PC-3 (cell line): ENCODE results near the gene SH3BP5L. TPM values are rescaled to one million over a fixed set of nuclear protein-coding genes. Genes with fewer than 3 reads are reported as not detected.

ENCODE experiments used
- ATAC-seq: fragments of 200-7000 bp; cut with Tn5 transposase; 2 replicates; pipeline ENCODE4 v1.9.1; 2020; ENCODE audit warnings: mild to moderate bottlenecking, moderate library complexity
- BruUV-seq: library from RNA; stranded (reverse); fragments of 400-500 nt; replicated peaks from 2 replicates; lab custom pipeline; 2021; lab: Mats Ljungman, UMichigan
- CTCF ChIA-PET: fragments of 300-600 bp; sonication (Branson Sonifier 250); formaldehyde crosslinking; loops from one replicate; lab custom pipeline; 2022; ENCODE audit warnings: antibody characterized with exemption; lab: Charles Lee
- POLR2A ChIA-PET: fragments of 300-600 bp; sonication (Branson Sonifier 250); formaldehyde crosslinking; loops from one replicate; lab custom pipeline; 2022; ENCODE audit warnings: antibody characterized with exemption; ENCODE audit not compliant: unreplicated experiment; lab: Charles Lee
- DNase-seq: peaks from one replicate; pipeline ENCODE4 v3.0.0-alpha.2; 2015
- H2AFZ ChIP-seq: fragments of 300-600 bp; sonication (generic); 2 replicates; pipeline ENCODE4 v1.6.0; 2016; ENCODE audit warnings: antibody characterized with exemption, low read length
- H3F3A ChIP-seq: fragments of 300-600 bp; sonication (generic); one replicate; pipeline ENCODE4 v1.6.0; 2017; ENCODE audit warnings: antibody characterized with exemption, low read length, control low read depth, mild to moderate bottlenecking; ENCODE audit not compliant: unreplicated experiment
- H3K27ac ChIP-seq: fragments of 300-600 bp; sonication (generic); 2 replicates; pipeline ENCODE4 v1.5.1; 2016; ENCODE audit warnings: mild to moderate bottlenecking, low read length
- H3K27me3 ChIP-seq: fragments of 300-600 bp; sonication (generic); 2 replicates; pipeline ENCODE4 v1.6.1; 2016; ENCODE audit warnings: low read length, mixed read lengths
- H3K36me3 ChIP-seq: fragments of 300-600 bp; sonication (generic); 2 replicates; pipeline ENCODE4 v1.6.1; 2016; ENCODE audit warnings: low read depth, mixed run types, low read length, mixed read lengths
- H3K4me1 ChIP-seq: fragments of 300-600 bp; sonication (generic); 2 replicates; pipeline ENCODE4 v1.5.1; 2016; ENCODE audit warnings: low read length; ENCODE audit not compliant: insufficient read depth
- H3K4me2 ChIP-seq: fragments of 300-600 bp; sonication (generic); 2 replicates; pipeline ENCODE4 v1.6.0; 2016; ENCODE audit warnings: low read length
- H3K4me3 ChIP-seq: fragments of 300-600 bp; sonication (generic); 2 replicates; pipeline ENCODE4 v1.5.1; 2016; ENCODE audit warnings: mild to moderate bottlenecking, low read length, mixed read lengths
- H3K79me2 ChIP-seq: fragments of 300-600 bp; sonication (generic); 2 replicates; pipeline ENCODE4 v1.6.1; 2017; ENCODE audit warnings: low read length, mixed read lengths
- H3K9ac ChIP-seq: fragments of 300-600 bp; sonication (generic); 2 replicates; pipeline ENCODE4 v1.6.0; 2016; ENCODE audit warnings: mild to moderate bottlenecking, low read length
- H3K9me2 ChIP-seq: fragments of 300-600 bp; sonication (generic); replicated peaks from 2 replicates; pipeline ENCODE4 v1.6.1; 2016; ENCODE audit warnings: mixed run types, low read length, mixed read lengths
- H3K9me3 ChIP-seq: fragments of 300-600 bp; sonication (generic); 2 replicates; pipeline ENCODE4 v1.6.1; 2016; ENCODE audit warnings: low read length, mixed read lengths
- H4K20me1 ChIP-seq: fragments of 300-600 bp; sonication (generic); 2 replicates; pipeline ENCODE4 v1.6.1; 2016; ENCODE audit warnings: low read length, mixed read lengths
- EZH2 ChIP-seq: fragments of 300-600 bp; sonication (generic); IDR thresholded peaks from one replicate; pipeline ENCODE4 v1.6.1; 2017; ENCODE audit warnings: antibody characterized with exemption, mild to moderate bottlenecking, low read length; ENCODE audit not compliant: unreplicated experiment
- EZH2phosphoT487 ChIP-seq: fragments of 300-600 bp; sonication (generic); IDR thresholded peaks from 2 replicates; pipeline ENCODE4 v1.6.1; 2018; ENCODE audit warnings: mild to moderate bottlenecking, antibody characterized with exemption, low read length, borderline replicate concordance
- intact Hi-C: fragments of 100-400 bp; cut with micrococcal nuclease; formaldehyde crosslinking; loops from 2 replicates; pipeline ENCODE4 v1.9.0; 2023
- total RNA-seq: library from RNA; depleted of rRNA; stranded (reverse); fragments of >200 nt; gene quantifications from 2 replicates; pipeline ENCODE4 v1.2.3, GENCODE V29; 2014
- TF ChIP-seq, protein P1 (sequence below): fragments of 300-600 bp; sonication (generic); conservative IDR thresholded peaks from 2 replicates; pipeline ENCODE4 v1.5.1; 2017; ENCODE audit warnings: antibody characterized with exemption, low read depth, mild to moderate bottlenecking, low read length

Gene SH3BP5L
- total RNA-seq, 1 experiment from 2014 or later, result 63.5 TPM

DNA sequence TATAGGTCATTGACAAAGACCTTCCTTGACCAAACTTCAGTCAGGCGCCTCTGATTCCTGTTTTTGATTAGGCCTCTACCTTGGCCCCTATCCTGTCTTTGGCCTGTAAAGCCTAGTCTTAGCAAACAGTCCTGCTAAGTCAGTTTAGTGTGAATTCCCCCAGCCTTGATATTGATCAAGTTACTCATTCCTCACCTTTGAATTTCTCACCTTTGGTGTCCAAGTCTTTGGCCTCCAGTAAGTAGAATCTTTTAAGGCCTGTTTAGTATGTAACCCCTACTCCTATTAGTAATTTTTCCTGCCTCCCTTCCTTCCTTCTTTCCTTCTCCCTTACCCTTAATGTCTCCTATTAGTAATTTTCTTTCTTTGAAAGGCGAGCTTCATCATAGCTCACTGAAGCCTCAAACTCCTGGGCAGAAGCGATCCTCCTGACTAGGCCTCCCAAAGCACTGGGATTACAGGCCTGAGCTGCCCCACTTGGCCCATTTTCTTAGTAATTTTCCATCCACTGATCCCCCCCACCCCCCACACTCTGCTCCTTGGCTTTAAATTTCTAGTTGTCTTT, 46.2 kb upstream of the SH3BP5L start:
- ChIA-PET POLR2A (no interaction called here), CTCF (no interaction called here)
- intact Hi-C loops, result no loop called here
- Histone ChIP-seq H3K9me3 (no peaks in the 10 kb centered on the region), H2AFZ (peak overlapping the region; percentile 92; the same call in 1 of the 2 replicates), H3K9ac (no peak overlapping the region; the same call in 1 of the 2 replicates), H3K27me3 (no peaks in the 10 kb centered on the region), H3K27ac (no peak overlapping the region), H3K4me3 (peak overlapping the region; percentile 75), H3K4me1 (peaks cover 9% of the 10 kb centered on the region; the same call in 1 of the 2 replicates), H4K20me1 (no peaks in the 10 kb centered on the region), H3K79me2 (no peaks in the 10 kb centered on the region), H3K4me2 (peak overlapping the region; percentile 81), H3K36me3 (no peaks in the 10 kb centered on the region), H3K9me2 (no peaks in the 10 kb centered on the region), H3F3A (peaks cover 14% of the 10 kb centered on the region)
- BruUV-seq, result no TSS peak
- TF ChIP-seq EZH2phosphoT487 (no peak), EZH2 (no peak)
- TF ChIP-seq, protein P1, sequence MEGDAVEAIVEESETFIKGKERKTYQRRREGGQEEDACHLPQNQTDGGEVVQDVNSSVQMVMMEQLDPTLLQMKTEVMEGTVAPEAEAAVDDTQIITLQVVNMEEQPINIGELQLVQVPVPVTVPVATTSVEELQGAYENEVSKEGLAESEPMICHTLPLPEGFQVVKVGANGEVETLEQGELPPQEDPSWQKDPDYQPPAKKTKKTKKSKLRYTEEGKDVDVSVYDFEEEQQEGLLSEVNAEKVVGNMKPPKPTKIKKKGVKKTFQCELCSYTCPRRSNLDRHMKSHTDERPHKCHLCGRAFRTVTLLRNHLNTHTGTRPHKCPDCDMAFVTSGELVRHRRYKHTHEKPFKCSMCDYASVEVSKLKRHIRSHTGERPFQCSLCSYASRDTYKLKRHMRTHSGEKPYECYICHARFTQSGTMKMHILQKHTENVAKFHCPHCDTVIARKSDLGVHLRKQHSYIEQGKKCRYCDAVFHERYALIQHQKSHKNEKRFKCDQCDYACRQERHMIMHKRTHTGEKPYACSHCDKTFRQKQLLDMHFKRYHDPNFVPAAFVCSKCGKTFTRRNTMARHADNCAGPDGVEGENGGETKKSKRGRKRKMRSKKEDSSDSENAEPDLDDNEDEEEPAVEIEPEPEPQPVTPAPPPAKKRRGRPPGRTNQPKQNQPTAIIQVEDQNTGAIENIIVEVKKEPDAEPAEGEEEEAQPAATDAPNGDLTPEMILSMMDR, result no peak
- no peak for DNase-seq
- no peak for ATAC-seq

DNA sequence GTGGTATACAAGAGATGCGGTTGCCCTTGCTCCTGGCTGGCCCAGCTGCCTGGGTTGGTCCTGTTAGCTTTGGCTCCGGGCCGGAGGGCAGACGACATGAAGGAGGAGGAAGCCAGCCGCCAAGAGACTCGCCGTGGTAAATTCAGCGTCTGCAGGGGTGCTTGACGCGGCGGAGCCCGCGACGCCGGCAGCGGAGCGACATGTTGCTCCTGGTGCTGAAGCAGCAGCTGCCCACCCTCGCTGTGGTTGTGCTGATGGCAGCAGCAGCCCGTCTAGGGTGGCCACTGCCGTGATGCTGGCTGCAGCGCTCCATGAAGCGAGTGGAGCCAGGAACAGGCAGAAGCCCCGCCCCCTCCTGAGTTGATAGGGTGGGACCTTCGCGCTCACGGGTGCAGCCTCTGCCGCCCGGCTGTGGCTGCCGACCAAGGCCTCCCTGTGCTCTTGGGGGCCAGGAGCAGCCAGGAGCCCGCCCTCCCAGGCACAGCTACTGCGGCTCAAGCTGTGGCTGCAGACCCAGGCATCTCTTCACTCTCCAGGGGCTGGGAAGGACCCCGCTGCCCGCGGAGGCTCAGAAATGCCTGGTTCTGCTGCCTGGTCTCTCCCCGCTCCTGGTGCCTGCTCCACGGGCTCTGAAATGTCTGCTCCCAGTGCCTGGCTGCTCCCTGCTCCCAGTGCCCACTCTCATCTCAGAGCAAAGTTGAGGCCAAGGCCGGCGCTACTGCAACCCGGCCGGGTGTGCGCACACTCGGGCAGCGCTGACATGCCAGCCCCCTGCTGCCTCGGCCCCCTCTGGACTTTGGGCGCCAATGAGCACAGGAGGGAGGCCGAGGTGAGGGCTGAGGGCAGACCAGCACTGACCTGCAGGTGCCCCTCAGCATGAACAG, 37.5 kb upstream of the SH3BP5L start:
- ChIA-PET CTCF (no interaction called here), POLR2A (interaction anchor here (1.5 kb wide), 1 partner anchor 10 kb away, joined by 3 read pairs; no protein-coding TSS in a partner anchor)
- Histone ChIP-seq H2AFZ (peak overlapping the region; percentile 80), H3K9ac (peak overlapping the region; percentile 12; the same call in 1 of the 2 replicates), H3F3A (no peaks in the 10 kb centered on the region), H4K20me1 (no peaks in the 10 kb centered on the region), H3K9me3 (no peaks in the 10 kb centered on the region), H3K79me2 (peaks cover 4% of the 10 kb centered on the region), H3K4me3 (peak overlapping the region; percentile 66), H3K27ac (no peak overlapping the region), H3K4me2 (peak overlapping the region; percentile 85), H3K4me1 (peaks cover 19% of the 10 kb centered on the region), H3K9me2 (no peaks in the 10 kb centered on the region), H3K27me3 (no peaks in the 10 kb centered on the region), H3K36me3 (no peaks in the 10 kb centered on the region)
- no TSS peak for BruUV-seq
- TF ChIP-seq, protein P1, result no peak
- TF ChIP-seq EZH2, result no peak
- no peak for TF ChIP-seq EZH2phosphoT487
- intact Hi-C loops, result loop anchor here (1.0 kb wide), 1 partner anchor 10 kb away; no protein-coding TSS in a partner anchor
- ATAC-seq (peak; percentile 72), DNase-seq (peak; percentile 80)

DNA sequence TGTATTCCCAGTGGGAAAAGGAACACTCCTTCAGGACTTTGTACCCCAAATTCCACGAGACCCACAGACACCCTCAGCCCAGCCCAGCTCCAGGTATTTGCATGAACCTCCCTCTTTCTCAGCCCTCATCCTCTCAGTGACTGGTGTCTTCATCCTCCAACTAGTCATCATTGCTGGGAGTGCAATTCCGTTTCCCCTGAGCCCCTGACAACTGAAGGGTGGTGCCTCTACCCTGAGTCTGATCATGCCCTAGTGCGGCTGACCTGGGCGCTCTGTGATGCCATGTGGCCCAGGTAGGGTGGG, 36.9 kb upstream of the SH3BP5L start:
- BruUV-seq, result no TSS peak
- ChIA-PET POLR2A (interaction anchor here (0.6 to 1.5 kb wide), 3 partner anchors 10 to 23 kb away, joined by 3 to 9 read pairs (median 3); no protein-coding TSS in a partner anchor), CTCF (no interaction called here)
- H3K27me3 ChIP-seq, result no peaks in the 10 kb centered on the region
- no peaks in the 10 kb centered on the region for H3F3A ChIP-seq
- H3K9ac ChIP-seq, result peak overlapping the region; percentile 12; the same call in 1 of the 2 replicates
- H4K20me1 ChIP-seq, result no peaks in the 10 kb centered on the region
- H3K9me3 ChIP-seq, result no peaks in the 10 kb centered on the region
- DNase-seq (peak; percentile 30), ATAC-seq (no peak)
- intact Hi-C loops, result no loop called here
- peak overlapping the region; percentile 80 for H2AFZ ChIP-seq
- H3K36me3 ChIP-seq, result no peaks in the 10 kb centered on the region
- H3K4me3 ChIP-seq, result peak overlapping the region; percentile 66
- peaks cover 25% of the 10 kb centered on the region for H3K4me1 ChIP-seq
- no peak for TF ChIP-seq EZH2phosphoT487
- no peak for TF ChIP-seq EZH2
- TF ChIP-seq, protein P1, result no peak
- H3K79me2 ChIP-seq, result peaks cover 10% of the 10 kb centered on the region
- no peaks in the 10 kb centered on the region for H3K9me2 ChIP-seq
- H3K4me2 ChIP-seq, result peak overlapping the region; percentile 85
- no peak overlapping the region for H3K27ac ChIP-seq
